GM19023 (cell line): ENCODE results near the gene TMEM131.
"Not testable (repeated sequence)": the region's sequence is repeated elsewhere in the genome, so short reads cannot be mapped to it uniquely, and the experiment has no call there.

Experiments used
- ATAC-seq: cut with Tn5 transposase; IDR thresholded peaks from one replicate; pipeline ENCODE4 v1.9.1; 2021; ENCODE audit warnings: mild to moderate bottlenecking, moderate library complexity; ENCODE audit not compliant: unreplicated experiment

Gene TMEM131

DNA sequence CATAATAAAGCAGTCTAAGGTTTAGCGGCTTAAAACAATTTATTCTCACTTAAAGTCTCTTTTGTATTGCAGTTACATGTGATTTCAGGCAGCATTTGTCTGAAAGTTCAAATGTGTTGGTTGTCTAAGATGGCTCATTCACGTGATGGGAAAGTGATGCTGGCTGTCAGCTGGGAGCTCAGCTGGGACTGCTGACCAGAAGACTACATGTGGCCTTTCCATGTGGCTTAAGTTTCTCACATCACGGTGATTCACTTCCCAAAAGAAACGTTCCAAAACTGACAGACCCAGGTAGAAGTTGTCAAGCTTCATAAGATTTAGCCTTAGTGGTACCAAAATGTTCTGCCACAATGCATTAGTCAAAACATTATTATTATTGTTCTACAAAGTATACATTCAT is 76.9 kb downstream of the TMEM131 start:
- ATAC-seq, result no peak

DNA sequence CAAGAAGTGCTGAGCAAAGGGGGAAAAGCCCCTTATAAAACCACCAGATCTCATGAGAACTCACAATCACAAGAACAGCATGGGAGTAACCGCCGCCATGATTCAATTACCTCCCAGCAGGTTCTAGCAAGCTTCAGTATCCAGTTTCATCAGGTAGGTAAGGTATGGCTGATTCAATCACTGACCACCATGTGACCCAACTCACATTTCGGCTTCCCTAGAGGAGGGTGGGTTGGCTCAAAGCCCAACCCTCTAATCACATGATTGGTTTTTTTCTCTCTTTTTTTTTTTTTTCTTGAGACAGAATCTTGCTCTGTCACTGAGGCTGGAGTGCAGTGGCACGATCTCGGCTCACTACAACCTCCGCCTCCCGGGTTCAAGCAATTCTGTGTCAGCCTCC is 78.1 kb downstream of the TMEM131 start:
- not testable (repeated sequence) for ATAC-seq

GRCh38 chr2:97914691-97915213 is 81.0 kb downstream of the TMEM131 start:
- no peak for ATAC-seq

GRCh38 chr2:97913846-97914245 is 81.9 kb downstream of the TMEM131 start:
- no peak for ATAC-seq

DNA sequence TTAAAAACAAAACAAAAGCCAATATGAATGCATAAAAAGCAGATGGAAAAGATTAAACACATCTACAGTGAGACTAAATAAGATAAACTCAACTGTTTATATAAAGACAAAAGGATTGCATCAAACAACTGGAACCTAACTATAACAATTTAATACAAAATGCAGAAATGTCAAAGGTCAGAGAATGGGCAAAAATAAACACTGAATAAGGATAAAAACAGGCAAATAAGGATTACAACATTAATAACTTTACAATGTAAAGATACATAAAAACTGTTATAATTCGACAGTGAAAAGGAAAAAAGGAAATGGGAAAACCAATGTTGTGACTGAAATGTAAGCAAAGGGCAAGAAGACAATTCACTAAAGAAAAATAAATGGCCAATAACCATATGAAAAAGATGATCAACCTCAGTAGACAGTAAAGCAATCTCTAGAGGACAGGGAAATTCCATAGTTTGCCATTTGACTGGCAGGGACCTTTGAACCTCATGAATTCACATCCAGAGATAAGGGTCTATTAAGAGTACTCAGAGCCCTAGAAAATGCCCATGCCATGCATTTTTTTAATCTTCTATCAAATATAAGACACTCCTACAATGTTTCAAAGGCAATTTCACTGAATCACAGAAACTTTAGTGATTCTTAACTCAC is 83.7 kb downstream of the TMEM131 start:
- no peak for ATAC-seq

- ATAC-seq, result peak; percentile 48
Measured at GRCh38 chr2:97911206-97911921, 84.4 kb downstream of the TMEM131 start.

GRCh38 chr2:97910403-97911205 is 85.1 kb downstream of the TMEM131 start:
- ATAC-seq, result no peak

DNA sequence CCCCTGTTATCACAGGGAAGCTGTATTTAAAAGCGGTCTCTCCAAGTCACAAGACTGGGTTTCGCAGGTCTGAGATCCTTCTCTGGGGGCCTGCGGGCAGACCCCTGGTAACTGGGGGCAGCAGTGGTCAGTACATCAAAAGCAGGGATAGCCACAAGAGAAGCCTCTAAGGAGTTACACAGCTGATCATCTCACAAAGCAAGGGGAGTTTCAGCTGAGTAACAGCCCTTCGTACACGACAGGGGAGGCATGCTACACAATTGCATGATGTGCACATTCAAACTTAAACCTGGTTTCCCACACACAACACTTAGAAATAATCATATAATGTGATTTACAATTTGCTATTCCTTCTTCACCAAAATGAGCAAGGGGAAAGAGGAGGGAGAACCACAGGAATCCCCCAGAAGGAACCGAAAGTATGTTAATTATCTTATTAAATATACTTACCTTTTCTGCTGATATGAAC is 87.5 kb downstream of the TMEM131 start:
- peak; percentile 54 for ATAC-seq

GRCh38 chr2:97907369-97908100 is 88.2 kb downstream of the TMEM131 start:
- no peak for ATAC-seq

DNA sequence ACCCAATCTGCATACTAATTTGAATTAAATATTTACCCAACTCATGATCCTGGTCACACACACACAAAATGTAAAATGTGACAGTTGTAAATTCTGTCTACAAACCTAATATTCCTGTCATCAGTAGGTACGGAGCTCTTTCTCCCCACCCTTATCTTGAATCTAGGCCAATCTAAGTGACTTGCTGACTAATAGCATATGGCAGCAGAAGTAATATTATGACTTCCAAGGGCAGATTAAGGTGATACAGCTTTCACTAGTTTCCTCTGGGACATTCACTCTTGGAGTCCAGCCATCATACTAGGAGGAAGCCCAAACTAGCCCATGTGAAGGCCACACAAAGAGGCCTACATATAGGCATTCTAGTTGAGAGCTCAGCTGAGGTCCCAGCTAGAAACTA is 89.4 kb downstream of the TMEM131 start:
- no peak for ATAC-seq

- no peak for ATAC-seq
Measured at GRCh38 chr2:97905294-97905693, 90.5 kb downstream of the TMEM131 start.

DNA sequence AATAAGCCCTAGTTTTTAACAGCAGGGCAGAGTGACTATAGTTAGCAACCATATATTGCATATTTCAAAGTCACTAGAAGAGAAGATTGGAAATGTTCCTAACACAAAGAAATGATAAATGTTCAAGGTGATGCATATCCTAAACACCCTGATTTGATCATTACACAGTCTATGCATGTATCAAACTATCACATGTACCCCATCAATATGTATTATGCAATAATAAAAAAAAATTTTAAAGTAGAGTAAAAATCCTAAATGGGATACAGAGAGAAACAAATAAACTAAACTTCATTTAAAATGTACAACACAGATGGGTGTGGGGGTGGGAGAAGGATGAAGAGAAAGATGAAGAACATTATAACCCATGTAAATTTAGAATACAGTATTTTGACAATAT is 93.9 kb downstream of the TMEM131 start:
- no peak for ATAC-seq

DNA sequence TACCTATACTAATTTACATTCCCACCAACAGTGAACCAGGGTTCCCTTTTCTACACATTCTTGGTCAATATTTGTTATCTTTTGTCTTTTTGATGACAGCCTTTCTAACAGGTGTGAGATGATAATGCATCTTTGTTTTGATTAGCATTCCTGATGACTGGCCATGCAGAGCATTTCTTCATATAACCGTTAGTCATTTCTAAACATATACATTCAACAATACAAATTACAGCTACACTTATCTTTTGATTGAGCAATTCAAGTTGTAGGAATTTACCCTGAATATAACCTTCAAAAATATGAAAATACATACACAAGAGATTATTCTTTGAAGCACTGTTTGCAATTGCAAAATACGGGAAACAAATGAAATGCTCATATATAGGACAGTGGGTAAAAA is 94.9 kb downstream of the TMEM131 start:
- ATAC-seq, result no peak

DNA sequence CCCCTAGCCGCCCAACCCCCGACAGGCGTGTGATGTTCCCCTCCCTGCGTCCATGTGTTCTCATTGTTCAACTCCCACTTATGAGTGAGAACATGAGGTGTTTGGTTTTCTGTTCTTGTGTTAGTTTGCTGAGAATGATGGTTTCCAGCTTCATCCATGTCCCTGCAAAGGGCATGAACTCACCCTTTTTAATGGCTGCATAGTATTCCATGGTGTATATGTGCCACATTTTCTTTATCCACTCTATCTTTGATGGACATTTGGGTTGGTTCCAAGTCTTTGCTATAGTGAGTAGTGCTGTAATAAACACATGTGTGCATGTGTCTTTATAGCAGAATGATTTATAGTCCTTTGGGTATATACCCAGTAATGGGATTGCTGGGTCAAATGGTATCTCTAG is 102.7 kb downstream of the TMEM131 start:
- ATAC-seq, result not testable (repeated sequence)

DNA sequence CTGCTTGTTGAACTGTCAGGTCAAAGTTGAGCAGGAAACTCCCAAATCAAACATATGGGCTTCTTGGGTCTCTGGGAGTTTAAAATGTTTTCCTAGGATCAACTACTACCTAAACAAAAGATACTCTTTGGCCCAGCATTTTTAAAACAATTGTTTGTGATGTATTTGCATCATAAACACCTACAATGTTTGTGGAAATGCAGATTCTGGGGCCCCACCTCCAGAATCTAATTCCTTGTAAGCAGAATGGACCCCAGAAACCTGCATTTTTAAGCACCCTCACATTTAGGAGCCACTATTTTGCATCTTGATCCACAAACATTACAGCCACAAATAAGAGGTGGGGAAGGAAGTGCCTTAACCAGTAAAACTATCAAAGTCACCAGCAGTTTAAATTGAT is 104.1 kb downstream of the TMEM131 start:
- no peak for ATAC-seq

DNA sequence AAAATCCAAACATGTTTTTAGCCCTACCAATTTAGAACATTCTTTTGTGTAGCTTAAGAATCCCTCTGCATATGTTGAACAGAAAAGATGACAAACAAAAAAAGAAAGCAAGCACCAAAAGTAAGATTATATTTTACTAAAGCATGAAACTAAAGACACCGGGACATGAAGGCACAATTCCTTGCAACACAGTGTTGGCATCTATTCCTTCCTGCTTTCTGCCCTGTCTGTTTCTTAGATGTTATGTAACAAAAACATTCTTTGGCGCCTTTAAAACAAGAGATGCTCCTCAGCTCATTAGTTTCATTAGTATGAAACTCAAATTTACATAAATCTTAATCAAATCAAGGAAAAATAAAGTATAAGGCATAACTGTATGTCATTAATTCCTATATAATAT is 106.6 kb downstream of the TMEM131 start:
- ATAC-seq, result no peak

DNA sequence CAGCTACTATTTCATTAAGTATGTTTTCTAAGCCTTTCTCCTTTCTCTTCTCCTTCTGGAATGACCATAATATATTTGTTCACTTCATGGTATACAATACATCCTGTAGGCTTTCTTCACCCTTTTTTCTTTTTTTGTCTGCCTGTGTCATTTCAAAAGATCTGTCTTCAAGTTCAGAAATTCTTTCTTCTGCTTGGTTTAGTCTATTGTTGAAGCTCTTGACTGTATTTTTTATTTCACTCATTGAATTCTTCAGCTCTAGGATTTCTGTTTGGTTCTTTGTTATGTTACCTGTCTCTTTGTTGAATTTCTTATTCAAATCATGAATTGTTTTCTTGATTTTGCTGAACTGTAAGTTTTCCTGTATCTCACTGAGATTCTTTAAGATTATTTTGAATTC is 109.9 kb downstream of the TMEM131 start:
- ATAC-seq, result no peak

DNA sequence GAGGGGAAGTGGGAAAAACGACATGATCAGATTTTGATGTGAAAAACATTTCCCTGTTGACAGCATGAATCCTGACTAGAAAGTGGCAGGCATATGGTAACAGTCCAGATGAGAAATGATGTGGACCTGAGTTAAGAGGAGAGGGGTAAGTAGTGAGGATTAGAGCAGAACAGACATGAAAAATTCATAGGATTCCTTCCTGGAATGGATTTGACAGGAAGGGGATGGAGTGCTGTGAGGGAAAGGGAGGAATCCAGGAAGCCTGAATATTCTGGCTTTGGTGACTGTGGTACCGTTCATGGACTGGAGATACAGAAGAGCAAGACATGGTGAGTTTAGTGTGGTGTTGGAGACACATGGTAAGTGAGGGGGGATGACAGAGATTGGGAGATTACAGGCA is 115.4 kb downstream of the TMEM131 start:
- ATAC-seq, result no peak

DNA sequence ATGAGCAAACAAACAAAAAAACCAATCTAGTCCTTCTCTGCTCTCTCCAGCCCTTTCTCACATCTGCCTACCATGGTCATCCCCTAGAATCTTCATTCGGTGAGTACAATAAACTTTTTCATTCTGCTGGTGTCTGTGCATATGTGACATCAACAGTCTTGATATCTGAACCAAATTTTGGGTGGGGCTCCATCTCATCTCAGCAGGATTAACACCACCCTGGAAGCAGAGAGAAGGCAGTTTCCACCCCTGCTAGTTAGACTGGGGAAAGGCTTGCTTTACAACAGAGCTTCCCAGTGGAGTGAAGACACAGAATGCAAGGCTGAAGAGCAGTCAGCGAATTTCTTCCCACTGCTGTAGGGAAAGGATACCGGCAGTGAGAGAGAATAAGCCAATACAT is 116.9 kb downstream of the TMEM131 start:
- ATAC-seq, result no peak

DNA sequence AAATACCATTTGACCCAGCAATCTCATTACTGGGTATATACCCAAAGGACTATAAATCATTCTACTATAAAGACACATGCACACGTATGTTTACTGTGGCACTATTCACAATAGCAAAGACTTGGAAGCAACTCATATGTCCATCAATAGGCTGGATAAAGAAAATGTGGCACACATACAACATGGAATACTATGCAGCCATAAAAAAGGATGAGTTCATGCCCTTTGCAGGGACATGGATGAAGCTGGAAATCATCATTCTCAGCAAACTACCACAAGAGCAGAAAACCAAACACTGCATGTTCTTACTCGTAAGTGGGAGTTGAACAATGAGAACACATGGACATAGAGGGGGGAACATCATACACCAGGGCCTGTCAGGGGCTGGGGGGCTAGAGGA is 117.4 kb downstream of the TMEM131 start:
- not testable (repeated sequence) for ATAC-seq
